ENCODE measurements around the gene ZNF80.
"Not testable (repeated sequence)": the region's sequence is repeated elsewhere in the genome, so short reads cannot be mapped to it uniquely, and the experiment has no call there.

Gene ZNF80

DNA sequence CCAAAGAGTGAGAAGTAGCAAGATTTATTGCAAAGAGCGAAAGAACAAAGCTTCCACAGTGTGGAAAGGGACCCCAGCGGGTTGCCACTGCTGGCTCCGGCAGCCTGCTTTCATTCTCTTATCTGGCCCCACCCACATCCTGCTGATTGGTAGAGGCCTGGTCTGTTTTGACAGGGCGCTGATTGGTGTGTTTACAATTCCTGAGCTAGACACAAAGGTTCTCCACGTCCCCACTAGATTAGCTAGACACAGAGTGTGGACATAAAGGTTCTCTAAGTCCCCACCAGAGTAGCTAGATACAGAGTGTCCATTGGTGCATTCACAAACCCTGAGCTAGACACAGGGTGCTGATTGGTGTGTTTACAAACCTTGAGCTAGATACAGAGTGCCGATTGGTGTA, at the start of gene ZNF80:
ZNF80 (minus strand) TSS at position 101 of the 400 bp plus-strand sequence. CDS start 504 bp downstream, outside the sequence.
- H3K4me1 Mint-ChIP-seq (ENCODE audit: low read depth), result peaks cover 59% of the 10 kb centered on the region
- peak within 1 kb of the TSS; percentile 61 for H3K27ac Mint-ChIP-seq
- not testable (repeated sequence) for H3K27me3 Mint-ChIP-seq; H3K36me3 Mint-ChIP-seq (ENCODE audit: low read depth); H3K9me3 Mint-ChIP-seq
- H3K4me3 Mint-ChIP-seq, result peak within 1 kb of the TSS; percentile 77

DNA sequence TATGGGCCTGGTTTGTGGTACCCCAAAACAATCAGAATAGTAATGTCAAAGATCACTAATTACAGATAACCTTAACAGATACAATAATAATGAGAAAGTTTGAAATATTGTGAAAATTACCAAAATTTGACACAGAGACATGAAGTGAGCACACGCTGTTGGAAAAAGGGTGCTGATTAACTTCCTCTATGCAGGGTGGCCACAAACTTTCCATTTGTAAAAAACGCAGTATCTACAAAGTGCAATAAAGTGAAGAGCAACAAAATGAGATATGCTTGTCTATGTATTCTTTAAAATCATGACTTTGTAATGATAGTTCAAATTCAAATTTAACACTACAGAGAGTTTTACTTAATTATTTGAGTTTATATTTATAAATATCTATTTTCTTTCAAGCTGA, 48.9 kb upstream of the ZNF80 start:
- Mint-ChIP-seq H3K9me3 (peaks cover 8% of the 10 kb centered on the region), H3K36me3 (ENCODE audit: low read depth) (no peaks in the 10 kb centered on the region), H3K4me3 (peak overlapping the region; percentile 47), H3K27ac (peak overlapping the region; percentile 97), H3K27me3 (no peaks in the 10 kb centered on the region), H3K4me1 (ENCODE audit: low read depth) (peaks cover 51% of the 10 kb centered on the region)

DNA sequence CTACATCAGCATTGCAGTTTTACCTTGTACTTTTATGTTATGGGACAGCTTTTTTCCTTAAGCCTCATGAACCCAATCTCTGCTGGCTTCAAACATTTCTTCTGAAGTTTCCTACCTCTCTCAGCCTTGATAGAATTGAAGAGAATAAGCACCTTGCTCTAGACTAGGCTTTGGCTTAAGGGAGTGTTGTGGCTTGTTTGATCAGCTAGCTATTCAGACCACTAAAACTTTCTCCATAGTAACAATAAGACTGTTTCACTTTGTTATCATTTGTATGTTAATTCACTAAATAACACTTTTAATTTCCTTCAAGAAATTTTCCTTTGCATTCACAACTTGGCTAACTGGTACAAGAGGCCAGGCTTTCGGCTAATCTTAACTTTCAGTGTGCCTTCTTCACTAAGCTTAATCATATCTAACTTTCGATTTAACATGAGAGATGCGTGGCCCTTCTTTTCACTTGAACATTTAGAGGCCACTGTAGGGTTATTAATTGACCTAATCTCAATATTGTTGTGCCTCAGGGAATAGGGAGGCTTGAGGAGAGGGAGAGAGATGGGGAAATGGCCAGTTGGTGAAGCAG, 48.4 kb upstream of the ZNF80 start:
- H3K9me3 Mint-ChIP-seq, result peaks cover 8% of the 10 kb centered on the region
- peaks cover 46% of the 10 kb centered on the region for H3K4me1 Mint-ChIP-seq (ENCODE audit: low read depth)
- no peaks in the 10 kb centered on the region for H3K27me3 Mint-ChIP-seq
- peak overlapping the region; percentile 47 for H3K4me3 Mint-ChIP-seq
- no peaks in the 10 kb centered on the region for H3K36me3 Mint-ChIP-seq (ENCODE audit: low read depth)
- H3K27ac Mint-ChIP-seq, result peak overlapping the region; percentile 97

GRCh38 chr3:114284644-114285043, 47.3 kb upstream of the ZNF80 start:
- peaks cover 37% of the 10 kb centered on the region for H3K4me1 Mint-ChIP-seq (ENCODE audit: low read depth)
- no peak overlapping the region for H3K4me3 Mint-ChIP-seq
- no peaks in the 10 kb centered on the region for H3K27me3 Mint-ChIP-seq
- H3K27ac Mint-ChIP-seq, result no peak overlapping the region
- H3K36me3 Mint-ChIP-seq (ENCODE audit: low read depth), result no peaks in the 10 kb centered on the region
- peaks cover 8% of the 10 kb centered on the region for H3K9me3 Mint-ChIP-seq

DNA sequence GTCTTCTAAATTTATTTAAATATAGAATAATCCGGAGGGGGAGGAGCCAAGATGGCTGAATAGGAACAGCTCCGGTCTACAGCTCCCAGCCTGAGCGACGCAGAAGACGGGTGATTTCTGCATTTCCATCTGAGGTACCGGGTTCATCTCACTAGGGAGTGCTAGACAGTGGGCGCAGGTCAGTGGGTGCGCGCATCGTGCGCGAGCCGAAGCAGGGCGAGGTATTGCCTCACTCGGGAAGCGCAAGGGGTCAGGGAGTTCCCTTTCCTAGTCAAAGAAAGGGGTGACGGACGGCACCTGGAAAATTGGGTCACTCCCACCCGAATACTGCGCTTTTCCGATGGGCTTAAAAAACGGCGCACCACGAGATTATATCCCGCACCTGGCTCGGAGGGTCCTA, 39.5 kb upstream of the ZNF80 start:
- not testable (repeated sequence) for H3K36me3 Mint-ChIP-seq (ENCODE audit: low read depth); H3K27ac Mint-ChIP-seq; H3K27me3 Mint-ChIP-seq; H3K9me3 Mint-ChIP-seq; H3K4me1 Mint-ChIP-seq (ENCODE audit: low read depth); H3K4me3 Mint-ChIP-seq

- H3K4me3 Mint-ChIP-seq, result no peak overlapping the region
- no peaks in the 10 kb centered on the region for H3K27me3 Mint-ChIP-seq
- no peak overlapping the region for H3K27ac Mint-ChIP-seq
- peaks cover 4% of the 10 kb centered on the region for H3K36me3 Mint-ChIP-seq (ENCODE audit: low read depth)
- H3K4me1 Mint-ChIP-seq (ENCODE audit: low read depth), result peaks cover 10% of the 10 kb centered on the region
- peaks cover 8% of the 10 kb centered on the region for H3K9me3 Mint-ChIP-seq
Observed at GRCh38 chr3:114274929-114275328, 37.6 kb upstream of the ZNF80 start.

DNA sequence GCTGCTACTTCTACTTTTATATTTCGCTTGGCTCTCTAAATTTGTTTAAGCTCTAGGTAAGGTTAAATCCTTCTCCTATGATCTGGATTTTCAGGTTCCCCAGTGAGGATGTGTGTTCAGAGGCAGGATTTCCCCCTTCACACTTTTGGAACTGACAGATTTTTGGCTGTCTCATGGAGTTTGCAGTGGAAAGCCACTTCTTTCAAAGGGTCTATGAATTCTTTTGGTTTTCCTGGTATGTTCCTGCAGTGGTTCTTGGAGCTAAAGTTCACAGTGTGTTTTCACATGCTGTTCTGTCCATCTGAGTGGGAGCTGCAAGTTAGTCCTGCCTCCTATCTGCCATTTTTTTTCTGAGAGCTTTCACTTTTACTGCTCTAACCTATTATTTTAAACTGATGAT, 34.9 kb upstream of the ZNF80 start:
- Mint-ChIP-seq H3K27me3 (no peaks in the 10 kb centered on the region), H3K9me3 (peaks cover 28% of the 10 kb centered on the region), H3K4me3 (no peak overlapping the region), H3K27ac (no peak overlapping the region), H3K36me3 (ENCODE audit: low read depth) (peaks cover 8% of the 10 kb centered on the region), H3K4me1 (ENCODE audit: low read depth) (peaks cover 10% of the 10 kb centered on the region)

DNA sequence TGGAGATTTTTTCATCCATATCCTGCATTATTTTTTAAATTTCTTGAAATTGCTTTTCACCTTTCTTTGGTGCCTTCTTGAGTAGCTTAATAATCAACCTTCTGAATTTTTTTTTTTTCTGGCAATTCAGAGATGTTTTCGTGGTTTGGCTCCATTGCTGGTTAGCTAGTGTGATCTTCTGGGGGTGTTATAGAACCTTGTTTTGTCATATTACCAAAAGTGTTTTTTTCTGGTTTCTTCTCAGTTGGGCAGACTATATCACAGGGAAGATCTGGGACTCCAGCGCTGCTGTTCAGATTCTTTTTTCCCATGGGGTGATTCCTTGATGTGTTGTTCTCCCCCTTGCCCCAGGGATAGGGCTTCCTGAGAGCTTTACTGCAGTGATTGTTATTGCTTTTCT, 32.6 kb upstream of the ZNF80 start:
- peaks cover 2% of the 10 kb centered on the region for H3K4me1 Mint-ChIP-seq (ENCODE audit: low read depth)
- H3K27ac Mint-ChIP-seq, result no peak overlapping the region

DNA sequence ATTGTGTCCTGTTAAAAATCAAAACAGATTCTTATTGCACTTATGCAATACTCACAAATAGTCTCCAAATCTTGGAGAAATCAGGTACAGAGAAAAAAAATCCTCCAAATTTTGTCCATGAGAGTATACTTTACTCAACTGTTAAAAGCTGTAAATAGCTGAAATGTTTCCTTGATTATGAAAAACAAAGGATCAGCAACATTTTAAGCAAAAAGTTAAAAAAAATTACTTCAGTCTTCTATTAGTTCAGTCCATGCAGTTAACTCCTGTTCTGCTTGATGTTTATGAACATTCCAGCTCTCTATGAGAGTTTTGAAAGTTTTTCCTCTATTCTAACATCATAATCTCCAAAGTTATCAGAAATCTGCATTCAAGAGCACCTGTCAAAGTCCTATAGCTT, 22.8 kb upstream of the ZNF80 start:
- Mint-ChIP-seq H3K27me3 (no peaks in the 10 kb centered on the region), H3K9me3 (peaks cover 30% of the 10 kb centered on the region), H3K36me3 (ENCODE audit: low read depth) (peaks cover 9% of the 10 kb centered on the region), H3K4me1 (ENCODE audit: low read depth) (no peaks in the 10 kb centered on the region), H3K4me3 (no peak overlapping the region), H3K27ac (no peak overlapping the region)

More for the DNA sequence above, 32.6 kb upstream of the ZNF80 start:
- Mint-ChIP-seq H3K36me3 (ENCODE audit: low read depth) (peaks cover 4% of the 10 kb centered on the region), H3K9me3 (peaks cover 28% of the 10 kb centered on the region), H3K4me3 (no peak overlapping the region), H3K27me3 (no peaks in the 10 kb centered on the region)

DNA sequence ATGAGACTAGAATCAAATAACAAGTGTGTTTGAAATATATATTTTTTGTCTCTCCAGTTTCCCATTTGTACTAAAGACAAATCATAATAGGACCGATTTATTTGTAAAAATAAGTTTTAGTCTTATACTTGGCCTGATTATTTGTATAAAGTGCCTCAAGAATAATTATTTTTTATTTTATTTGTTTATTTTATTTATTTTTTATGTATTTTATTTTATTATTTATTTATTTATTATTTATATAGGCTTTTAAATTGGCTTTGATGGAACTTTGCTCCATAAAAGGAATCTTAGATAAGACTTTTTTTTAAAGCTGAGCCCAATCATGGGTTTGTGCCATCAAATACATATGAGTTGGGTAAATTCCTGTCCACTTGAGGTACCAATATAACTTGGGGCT, 22.2 kb upstream of the ZNF80 start:
- H3K4me3 Mint-ChIP-seq, result no peak overlapping the region
- H3K4me1 Mint-ChIP-seq (ENCODE audit: low read depth), result no peaks in the 10 kb centered on the region
- H3K9me3 Mint-ChIP-seq, result peaks cover 30% of the 10 kb centered on the region
- peaks cover 9% of the 10 kb centered on the region for H3K36me3 Mint-ChIP-seq (ENCODE audit: low read depth)
- H3K27me3 Mint-ChIP-seq, result no peaks in the 10 kb centered on the region
- no peak overlapping the region for H3K27ac Mint-ChIP-seq

GRCh38 chr3:114253505-114253904, 16.1 kb upstream of the ZNF80 start:
- Mint-ChIP-seq H3K4me1 (ENCODE audit: low read depth) (peaks cover 15% of the 10 kb centered on the region), H3K27me3 (no peaks in the 10 kb centered on the region), H3K9me3 (peaks cover 17% of the 10 kb centered on the region), H3K4me3 (no peak overlapping the region), H3K27ac (no peak overlapping the region), H3K36me3 (ENCODE audit: low read depth) (peaks cover 3% of the 10 kb centered on the region)

DNA sequence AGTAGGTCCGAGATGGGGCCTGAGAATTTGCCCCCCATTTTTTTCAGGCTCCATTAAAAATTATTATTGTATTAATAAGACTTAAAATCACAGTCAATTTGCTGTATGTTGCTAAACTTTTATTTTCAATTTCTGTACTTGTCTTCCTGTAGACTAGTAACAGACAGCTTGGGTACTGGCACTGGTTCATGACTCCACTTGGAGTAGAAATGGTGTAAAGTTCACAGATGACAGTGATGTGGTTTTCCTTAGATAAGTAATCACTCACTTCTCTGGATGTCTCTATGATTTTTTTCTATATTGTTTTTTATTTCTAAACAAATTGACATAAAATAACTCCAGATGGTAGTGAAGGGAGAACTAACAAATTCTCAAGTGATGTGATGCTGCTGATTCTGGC, 15.6 kb upstream of the ZNF80 start:
- Mint-ChIP-seq H3K4me3 (no peak overlapping the region), H3K27ac (no peak overlapping the region), H3K9me3 (peaks cover 14% of the 10 kb centered on the region), H3K27me3 (no peaks in the 10 kb centered on the region), H3K36me3 (ENCODE audit: low read depth) (no peaks in the 10 kb centered on the region), H3K4me1 (ENCODE audit: low read depth) (peaks cover 15% of the 10 kb centered on the region)

- Mint-ChIP-seq H3K27ac (peak overlapping the region; percentile 61), H3K27me3 (no peaks in the 10 kb centered on the region), H3K4me1 (ENCODE audit: low read depth) (peaks cover 34% of the 10 kb centered on the region), H3K9me3 (peaks cover 15% of the 10 kb centered on the region), H3K36me3 (ENCODE audit: low read depth) (peaks cover 6% of the 10 kb centered on the region), H3K4me3 (no peak overlapping the region)
Observed at GRCh38 chr3:114242947-114243346, 5.6 kb upstream of the ZNF80 start.

GRCh38 chr3:114241262-114241661, 3.9 kb upstream of the ZNF80 start:
- Mint-ChIP-seq H3K36me3 (ENCODE audit: low read depth) (peaks cover 13% of the 10 kb centered on the region), H3K4me1 (ENCODE audit: low read depth) (peaks cover 41% of the 10 kb centered on the region), H3K27ac (peak overlapping the region; percentile 41)

DNA sequence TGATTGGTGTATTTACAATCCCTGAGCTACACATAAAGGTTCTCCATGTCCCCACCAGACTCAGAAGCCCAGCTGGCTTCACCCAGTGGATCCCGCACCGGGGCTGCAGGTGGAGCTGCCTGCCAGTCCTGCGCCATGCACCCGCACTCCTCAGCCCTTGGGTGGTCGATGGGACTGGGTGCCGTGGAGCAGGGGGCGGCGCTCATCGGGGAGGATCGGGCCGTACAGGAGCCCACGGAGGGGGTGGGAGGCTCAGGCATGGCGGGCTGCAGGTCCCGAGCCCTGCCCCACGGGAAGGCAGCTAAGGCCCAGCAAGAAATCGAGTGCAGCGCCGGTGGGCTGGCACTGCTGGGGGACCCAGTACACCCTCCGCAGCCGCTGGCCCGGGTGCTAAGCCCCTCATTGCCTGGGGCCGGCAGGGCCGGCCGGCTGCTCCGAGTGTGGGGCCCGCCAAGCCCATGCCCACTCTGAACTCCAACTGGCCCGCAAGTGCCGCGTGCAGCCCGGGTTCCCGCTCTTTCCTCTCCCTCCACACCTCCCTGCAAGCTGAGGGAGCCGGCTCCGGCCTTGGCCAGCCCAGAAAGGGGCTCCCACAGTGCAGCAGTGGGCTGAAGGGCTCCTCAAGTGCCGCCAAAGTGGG, 888 bp upstream of the ZNF80 start:
- not testable (repeated sequence) for H3K27me3 Mint-ChIP-seq; H3K27ac Mint-ChIP-seq; H3K36me3 Mint-ChIP-seq (ENCODE audit: low read depth); H3K9me3 Mint-ChIP-seq; H3K4me3 Mint-ChIP-seq
- peaks cover 58% of the 10 kb centered on the region for H3K4me1 Mint-ChIP-seq (ENCODE audit: low read depth)

More at GRCh38 chr3:114241262-114241661, 3.9 kb upstream of the ZNF80 start:
- peaks cover 12% of the 10 kb centered on the region for H3K9me3 Mint-ChIP-seq
- H3K27me3 Mint-ChIP-seq, result no peaks in the 10 kb centered on the region
- no peak overlapping the region for H3K4me3 Mint-ChIP-seq

GRCh38 chr3:114235431-114235830, 1.9 kb downstream of the ZNF80 start:
- Mint-ChIP-seq H3K27ac (peak overlapping the region; percentile 75), H3K27me3 (no peaks in the 10 kb centered on the region), H3K9me3 (peaks cover 3% of the 10 kb centered on the region), H3K4me3 (peak overlapping the region; percentile 77), H3K4me1 (ENCODE audit: low read depth) (peaks cover 61% of the 10 kb centered on the region), H3K36me3 (ENCODE audit: low read depth) (peaks cover 11% of the 10 kb centered on the region)
